Heart left ventricle (tissue), 13 donors: ENCODE data around the gene TNNI3.

Experiments used
- POLR2A ChIP-seq, 2 donors: fragments of 450-650 bp; IDR thresholded peaks; one replicate each; pipeline ENCODE4 v1.6.1; 2017; ENCODE audit warnings: antibody characterized with exemption in 2 of 2, mild to moderate bottlenecking in 2 of 2, moderate library complexity in 2 of 2
- TF ChIP-seq, protein P1 (sequence below), 12 donors: fragments of 200-600 bp; sonication (generic) in 4 of 12; IDR thresholded peaks; one replicate each; pipeline versions ENCODE4 v1.5.0 to v1.8.0; 2018 to 2022; ENCODE audit warnings: antibody characterized with exemption in 12 of 12, mild to moderate bottlenecking in 5 of 12
- donor health status: ischemic (EF 13 %, LVEDD 7.1; RV severe dilation, severe dysfunction).
- donor health status: DM: no; HTN: yes; CAD: no.
- donor health status: DM: no; HTN: no; CAD: no.
- donor health status: ischemic (EF 25% LVEDD 6.9; RV normal size, moderate dysfunction).
- donor health status: ischemic (EF 25% LVEDD 5.7; RV mildly dilated, moderate dysfunction).
- donor health status: ischemic (EF 35%, LVEDD 5.7; RV mildly dilated, moderate dysfunction).
- donor health status: nonischemic (EF 11% LVEDD 7.7; RV severe dilation, severe dysfunction).
- donor health status: DM: yes; HTN: yes; CAD: no.
- donor health status: PGD.
- donor health status: ischemic (EF 29% LVEDD 5.4; RV normal size, mild dysfunction).
- donor health status: nonischemic (EF 23%, LVEDD 6.1; RV moderate dilation, normal function).

DNA sequence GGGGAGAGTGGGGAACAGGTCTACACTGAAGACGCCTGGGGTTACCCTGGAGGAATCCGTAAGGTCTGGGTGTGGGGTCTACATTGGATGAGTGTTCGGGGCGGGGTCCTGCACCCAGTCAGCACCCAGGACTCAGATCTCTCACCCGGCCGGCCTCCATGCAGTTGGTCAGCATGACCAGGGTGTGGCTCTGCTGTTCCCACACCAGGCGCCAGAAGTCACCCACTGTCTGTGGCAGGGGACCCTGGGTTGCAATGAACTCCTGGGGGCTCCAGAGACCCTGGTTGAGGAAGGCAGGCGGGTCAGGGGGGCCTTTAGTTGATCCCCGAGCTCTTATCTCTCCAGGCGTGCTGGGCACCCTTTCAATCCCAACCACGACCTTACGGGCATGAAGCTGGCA lies 28.5 kb upstream of the TNNI3 start:
- TF ChIP-seq POLR2A (IDR thresholded peaks at IDR 0.05), result no peak
- TF ChIP-seq, protein P1, sequence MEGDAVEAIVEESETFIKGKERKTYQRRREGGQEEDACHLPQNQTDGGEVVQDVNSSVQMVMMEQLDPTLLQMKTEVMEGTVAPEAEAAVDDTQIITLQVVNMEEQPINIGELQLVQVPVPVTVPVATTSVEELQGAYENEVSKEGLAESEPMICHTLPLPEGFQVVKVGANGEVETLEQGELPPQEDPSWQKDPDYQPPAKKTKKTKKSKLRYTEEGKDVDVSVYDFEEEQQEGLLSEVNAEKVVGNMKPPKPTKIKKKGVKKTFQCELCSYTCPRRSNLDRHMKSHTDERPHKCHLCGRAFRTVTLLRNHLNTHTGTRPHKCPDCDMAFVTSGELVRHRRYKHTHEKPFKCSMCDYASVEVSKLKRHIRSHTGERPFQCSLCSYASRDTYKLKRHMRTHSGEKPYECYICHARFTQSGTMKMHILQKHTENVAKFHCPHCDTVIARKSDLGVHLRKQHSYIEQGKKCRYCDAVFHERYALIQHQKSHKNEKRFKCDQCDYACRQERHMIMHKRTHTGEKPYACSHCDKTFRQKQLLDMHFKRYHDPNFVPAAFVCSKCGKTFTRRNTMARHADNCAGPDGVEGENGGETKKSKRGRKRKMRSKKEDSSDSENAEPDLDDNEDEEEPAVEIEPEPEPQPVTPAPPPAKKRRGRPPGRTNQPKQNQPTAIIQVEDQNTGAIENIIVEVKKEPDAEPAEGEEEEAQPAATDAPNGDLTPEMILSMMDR (IDR thresholded peaks at IDR 0.05), result no peak
